ENCODE results near the gene SLC23A2.
"Not testable (repeated sequence)": the region's sequence is repeated elsewhere in the genome, so short reads cannot be mapped to it uniquely, and the experiment has no call there.

The SLC23A2 gene

DNA sequence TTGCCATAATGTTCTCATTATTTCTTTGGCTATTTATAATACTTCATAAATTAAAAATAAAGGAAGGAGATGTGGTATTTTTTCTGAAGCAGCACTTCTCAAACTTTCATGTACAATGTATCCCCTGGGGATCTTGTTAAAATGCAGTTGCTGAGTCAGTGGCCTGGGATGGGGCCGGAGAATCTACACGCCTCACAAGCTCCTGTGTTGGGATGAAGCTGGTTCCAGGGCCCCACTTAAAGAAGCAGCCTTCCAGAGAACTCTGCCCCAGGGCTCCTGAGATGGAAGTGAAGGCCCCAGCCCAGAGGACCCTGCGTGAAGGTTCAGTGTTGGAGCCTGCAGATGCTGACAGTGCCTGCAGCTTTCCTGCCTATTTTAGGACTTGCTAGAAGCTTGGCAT, 40.1 kb upstream of the SLC23A2 start:
- Histone ChIP-seq H3K4me1 (ENCODE audit: insufficient read depth, poor library complexity, severe bottlenecking) (no peaks in the 10 kb centered on the region), H3K36me3 (ENCODE audit: low read depth) (no peaks in the 10 kb centered on the region), H3K27me3 (ENCODE audit: insufficient read depth, poor library complexity, severe bottlenecking) (no peaks in the 10 kb centered on the region), H3K9me3 (ENCODE audit: severe bottlenecking) (no peaks in the 10 kb centered on the region), H3K27ac (ENCODE audit: poor library complexity, severe bottlenecking) (no peak overlapping the region), H3K4me3 (ENCODE audit: severe bottlenecking) (no peak overlapping the region)
- DNase-seq (ENCODE audit: low spot score) (no peak), ATAC-seq (ENCODE audit: low read depth) (no peak)
- no peak for TF ChIP-seq CTCF (IDR thresholded peaks at IDR 0.05; ENCODE audit: poor library complexity, severe bottlenecking)

DNA sequence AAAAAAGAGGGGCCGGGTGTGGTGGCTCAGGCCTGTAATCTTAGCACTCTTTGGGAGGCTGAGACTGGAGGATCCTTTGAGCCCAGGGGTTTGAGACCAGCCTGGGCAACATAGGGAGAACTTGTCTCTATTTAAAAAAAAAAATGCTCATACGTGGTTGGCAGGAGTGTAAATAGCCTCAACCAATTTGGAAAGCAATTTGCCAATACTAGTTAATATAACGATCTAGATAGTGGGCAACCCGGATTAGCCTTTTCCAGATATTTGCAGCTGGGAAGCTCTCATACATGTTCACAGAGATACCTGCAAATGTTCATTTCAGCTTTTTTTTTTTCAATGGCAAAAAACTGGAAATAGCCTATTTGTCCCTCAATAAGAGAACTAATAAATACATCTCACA, 39.0 kb upstream of the SLC23A2 start:
- DNase-seq (ENCODE audit: low spot score) (no peak), ATAC-seq (ENCODE audit: low read depth) (no peak)
- Histone ChIP-seq H3K36me3 (ENCODE audit: low read depth) (no peaks in the 10 kb centered on the region), H3K27me3 (ENCODE audit: insufficient read depth, poor library complexity, severe bottlenecking) (no peaks in the 10 kb centered on the region), H3K27ac (ENCODE audit: poor library complexity, severe bottlenecking) (no peak overlapping the region), H3K4me3 (ENCODE audit: severe bottlenecking) (no peak overlapping the region), H3K9me3 (ENCODE audit: severe bottlenecking) (no peaks in the 10 kb centered on the region), H3K4me1 (ENCODE audit: insufficient read depth, poor library complexity, severe bottlenecking) (no peaks in the 10 kb centered on the region)
- TF ChIP-seq CTCF (IDR thresholded peaks at IDR 0.05; ENCODE audit: poor library complexity, severe bottlenecking) = no peak

DNA sequence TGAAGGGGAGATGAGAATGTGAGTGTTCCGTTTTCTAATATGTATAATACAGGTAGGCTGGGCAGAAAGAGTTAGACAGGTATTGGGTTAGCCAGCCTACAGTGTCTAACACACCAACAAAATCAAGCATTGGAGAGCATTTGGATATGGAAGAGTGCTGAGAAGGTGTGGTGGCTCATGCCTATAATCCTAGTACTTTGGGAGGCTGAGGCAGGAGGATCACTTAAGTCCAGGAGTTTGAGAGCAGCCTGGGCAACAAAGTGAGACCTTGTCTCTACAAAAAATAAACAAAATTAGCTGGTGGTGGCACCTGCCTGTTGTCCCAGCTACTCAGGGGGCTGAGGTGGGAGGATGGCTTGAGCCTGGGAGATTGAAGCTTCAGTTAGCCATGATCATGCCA, 38.6 kb upstream of the SLC23A2 start:
- DNase-seq (ENCODE audit: low spot score) (no peak), ATAC-seq (ENCODE audit: low read depth) (no peak)
- no peak for TF ChIP-seq CTCF (IDR thresholded peaks at IDR 0.05; ENCODE audit: poor library complexity, severe bottlenecking)
- no peaks in the 10 kb centered on the region for H3K4me1 ChIP-seq (ENCODE audit: insufficient read depth, poor library complexity, severe bottlenecking)
- no peaks in the 10 kb centered on the region for H3K36me3 ChIP-seq (ENCODE audit: low read depth)
- H3K27ac ChIP-seq (ENCODE audit: poor library complexity, severe bottlenecking) = no peak overlapping the region
- H3K27me3 ChIP-seq (ENCODE audit: insufficient read depth, poor library complexity, severe bottlenecking) = no peaks in the 10 kb centered on the region
- no peak overlapping the region for H3K4me3 ChIP-seq (ENCODE audit: severe bottlenecking)
- no peaks in the 10 kb centered on the region for H3K9me3 ChIP-seq (ENCODE audit: severe bottlenecking)

- ATAC-seq (ENCODE audit: low read depth) (no peak), DNase-seq (ENCODE audit: low spot score) (no peak)
- Histone ChIP-seq H3K36me3 (ENCODE audit: low read depth) (no peaks in the 10 kb centered on the region), H3K9me3 (ENCODE audit: severe bottlenecking) (no peaks in the 10 kb centered on the region), H3K27ac (ENCODE audit: poor library complexity, severe bottlenecking) (no peak overlapping the region), H3K4me1 (ENCODE audit: insufficient read depth, poor library complexity, severe bottlenecking) (no peaks in the 10 kb centered on the region), H3K4me3 (ENCODE audit: severe bottlenecking) (no peak overlapping the region), H3K27me3 (ENCODE audit: insufficient read depth, poor library complexity, severe bottlenecking) (no peaks in the 10 kb centered on the region)
- TF ChIP-seq CTCF (IDR thresholded peaks at IDR 0.05; ENCODE audit: poor library complexity, severe bottlenecking) = no peak
Measured at GRCh38 chr20:5039255-5039657, 37.9 kb upstream of the SLC23A2 start.

DNA sequence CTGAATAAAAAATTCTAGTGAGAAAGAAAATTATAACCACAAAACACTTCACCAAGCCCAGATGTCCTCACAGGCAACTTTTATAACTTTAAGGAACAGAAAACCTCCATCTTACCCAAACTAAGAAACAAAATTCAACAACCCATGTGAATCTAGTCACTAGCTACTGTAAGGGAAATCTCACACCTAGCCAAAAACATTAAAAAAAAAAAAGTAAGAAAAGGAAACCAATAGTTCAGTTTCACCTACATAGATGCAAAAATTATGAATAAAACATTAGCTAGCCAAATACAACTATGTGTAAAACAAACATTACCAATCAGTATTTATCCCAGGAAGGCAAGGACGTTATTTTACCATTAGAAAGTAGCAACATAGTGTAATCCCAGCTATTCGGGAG, 35.5 kb upstream of the SLC23A2 start:
- no peaks in the 10 kb centered on the region for H3K27me3 ChIP-seq (ENCODE audit: insufficient read depth, poor library complexity, severe bottlenecking)
- H3K9me3 ChIP-seq (ENCODE audit: severe bottlenecking) = no peaks in the 10 kb centered on the region
- H3K4me1 ChIP-seq (ENCODE audit: insufficient read depth, poor library complexity, severe bottlenecking) = no peaks in the 10 kb centered on the region
- no peak overlapping the region for H3K4me3 ChIP-seq (ENCODE audit: severe bottlenecking)
- no peak for ATAC-seq (ENCODE audit: low read depth)
- TF ChIP-seq CTCF (IDR thresholded peaks at IDR 0.05; ENCODE audit: poor library complexity, severe bottlenecking) = no peak
- no peak for DNase-seq (ENCODE audit: low spot score)
- no peaks in the 10 kb centered on the region for H3K36me3 ChIP-seq (ENCODE audit: low read depth)
- H3K27ac ChIP-seq (ENCODE audit: poor library complexity, severe bottlenecking) = no peak overlapping the region

DNA sequence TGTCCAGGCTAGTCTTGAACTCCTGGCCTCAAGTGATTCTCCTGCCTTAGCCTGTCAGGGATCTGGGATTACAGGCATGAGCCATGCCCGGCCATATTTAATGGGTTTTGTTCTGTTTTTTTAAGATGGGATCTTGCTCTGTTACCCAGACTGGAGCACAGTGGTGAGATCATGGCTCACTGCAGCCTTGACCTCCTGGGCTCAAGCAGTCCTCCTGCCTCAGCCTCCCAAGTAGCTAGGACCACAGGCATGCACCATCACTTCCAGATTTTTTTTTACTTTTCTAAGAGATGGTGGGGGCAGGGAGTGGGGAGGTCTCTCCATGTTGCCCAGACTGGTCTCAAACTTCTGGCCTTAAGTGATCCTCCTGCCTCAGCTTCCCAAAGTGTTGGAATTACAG, 34.2 kb upstream of the SLC23A2 start:
- not testable (repeated sequence) for H3K4me3 ChIP-seq (ENCODE audit: severe bottlenecking); H3K9me3 ChIP-seq (ENCODE audit: severe bottlenecking); ATAC-seq (ENCODE audit: low read depth); H3K36me3 ChIP-seq (ENCODE audit: low read depth); H3K27ac ChIP-seq (ENCODE audit: poor library complexity, severe bottlenecking); H3K27me3 ChIP-seq (ENCODE audit: insufficient read depth, poor library complexity, severe bottlenecking); H3K4me1 ChIP-seq (ENCODE audit: insufficient read depth, poor library complexity, severe bottlenecking); DNase-seq (ENCODE audit: low spot score)
